NCI-H1048 (cell line): Measurements from ENCODE around the gene TBC1D22B.

Experiments used
- DNase-seq: peaks from one replicate; lab custom pipeline; 2025; lab: John Stamatoyannopoulos, UW

TBC1D22B gene, protein sequence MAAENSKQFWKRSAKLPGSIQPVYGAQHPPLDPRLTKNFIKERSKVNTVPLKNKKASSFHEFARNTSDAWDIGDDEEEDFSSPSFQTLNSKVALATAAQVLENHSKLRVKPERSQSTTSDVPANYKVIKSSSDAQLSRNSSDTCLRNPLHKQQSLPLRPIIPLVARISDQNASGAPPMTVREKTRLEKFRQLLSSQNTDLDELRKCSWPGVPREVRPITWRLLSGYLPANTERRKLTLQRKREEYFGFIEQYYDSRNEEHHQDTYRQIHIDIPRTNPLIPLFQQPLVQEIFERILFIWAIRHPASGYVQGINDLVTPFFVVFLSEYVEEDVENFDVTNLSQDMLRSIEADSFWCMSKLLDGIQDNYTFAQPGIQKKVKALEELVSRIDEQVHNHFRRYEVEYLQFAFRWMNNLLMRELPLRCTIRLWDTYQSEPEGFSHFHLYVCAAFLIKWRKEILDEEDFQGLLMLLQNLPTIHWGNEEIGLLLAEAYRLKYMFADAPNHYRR

DNA sequence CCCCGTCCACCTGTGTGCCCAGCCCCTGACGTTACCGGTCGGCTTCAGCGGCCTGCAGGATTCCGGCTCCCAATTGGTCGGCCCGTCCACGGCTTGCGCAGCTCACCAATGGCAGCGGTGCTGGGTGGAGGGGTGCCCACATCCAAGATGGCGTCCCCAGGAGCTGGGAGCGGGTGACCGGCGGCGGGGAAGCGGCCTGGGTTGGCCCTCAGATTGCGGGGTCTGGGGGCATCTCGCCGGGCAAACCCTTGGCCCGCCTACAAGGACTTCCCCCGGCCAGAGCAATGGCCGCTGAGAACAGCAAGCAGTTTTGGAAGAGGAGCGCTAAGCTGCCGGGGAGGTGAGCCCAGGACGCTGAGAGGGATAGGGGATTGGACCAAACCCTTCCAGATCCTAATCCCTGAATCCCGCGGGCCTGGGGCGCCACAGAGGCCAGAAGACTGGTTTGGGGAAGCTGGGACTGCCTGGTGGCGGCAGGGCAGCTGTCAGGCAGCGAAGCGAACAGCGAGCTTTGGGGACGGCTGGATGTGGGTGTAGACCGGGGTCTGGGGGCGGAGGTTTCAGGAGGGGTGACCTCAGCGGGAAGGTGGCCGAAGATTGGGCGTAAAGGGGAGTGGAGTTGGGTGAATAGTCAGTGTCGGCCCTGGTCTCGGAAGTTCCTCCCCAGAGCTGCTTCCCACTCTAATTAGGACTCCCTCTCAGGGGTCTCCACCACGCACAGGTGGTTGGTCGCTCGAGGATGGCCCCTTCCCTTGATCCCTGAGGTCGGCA, at the start of gene TBC1D22B, which contains the start of gene TMEM217:
Gene TBC1D22B, plus strand, starts transcription at position 139 of the 771 bp plus-strand sequence. Its CDS starts 146 bp downstream, at position 285.
Gene TMEM217, minus strand, starts transcription at position 511 of the 771 bp plus-strand sequence. CDS start 39,114 bp downstream, outside the sequence.
- peak; percentile 95 for DNase-seq

DNA sequence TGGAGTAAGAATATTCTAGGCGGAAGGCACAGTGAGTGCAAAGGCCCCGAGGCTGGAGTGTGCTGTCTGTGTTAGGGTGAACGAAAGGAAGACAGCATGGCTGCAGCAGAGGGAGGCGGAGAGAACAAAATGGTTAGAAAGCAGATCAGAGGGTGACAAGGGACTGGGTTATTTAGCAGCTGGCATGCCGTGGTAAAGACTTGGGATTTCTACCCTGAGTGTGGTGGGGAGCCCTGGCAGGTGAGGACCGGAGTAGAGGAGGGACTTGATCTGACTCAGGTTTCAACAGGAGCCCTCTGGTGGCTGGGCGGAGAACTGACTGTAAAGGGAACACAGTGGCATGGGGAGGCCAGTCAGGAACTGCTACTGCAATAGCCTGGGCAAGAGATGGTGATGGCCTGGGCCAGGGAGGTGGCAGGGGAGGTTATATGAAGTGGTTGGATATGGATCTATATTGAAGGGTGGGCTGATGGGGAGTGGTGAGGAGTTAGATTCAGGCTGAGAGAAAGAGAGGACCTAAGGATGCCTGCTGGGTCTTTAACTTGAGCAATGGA, 49.6 kb upstream of the TBC1D22B start:
- DNase-seq = no peak

DNA sequence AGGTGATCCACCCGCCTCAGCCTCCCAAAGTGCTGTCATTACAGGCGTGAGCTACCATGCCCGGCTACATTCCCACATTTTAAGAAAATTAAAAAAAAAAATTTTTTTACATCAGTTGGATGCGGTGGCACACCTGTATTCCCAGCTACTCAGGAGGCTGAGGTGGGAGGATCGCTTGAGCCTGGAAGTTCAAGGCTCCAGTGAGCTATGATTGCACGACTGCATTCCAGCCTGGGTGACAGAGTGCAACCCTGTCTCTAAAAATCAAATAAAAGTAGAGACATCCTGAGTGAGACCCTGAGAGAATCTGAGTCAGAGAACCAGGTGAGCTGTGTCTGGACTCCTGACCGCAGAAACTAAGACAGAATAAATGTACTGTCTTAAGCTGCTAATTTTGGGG, 48.8 kb upstream of the TBC1D22B start:
- no peak for DNase-seq

DNA sequence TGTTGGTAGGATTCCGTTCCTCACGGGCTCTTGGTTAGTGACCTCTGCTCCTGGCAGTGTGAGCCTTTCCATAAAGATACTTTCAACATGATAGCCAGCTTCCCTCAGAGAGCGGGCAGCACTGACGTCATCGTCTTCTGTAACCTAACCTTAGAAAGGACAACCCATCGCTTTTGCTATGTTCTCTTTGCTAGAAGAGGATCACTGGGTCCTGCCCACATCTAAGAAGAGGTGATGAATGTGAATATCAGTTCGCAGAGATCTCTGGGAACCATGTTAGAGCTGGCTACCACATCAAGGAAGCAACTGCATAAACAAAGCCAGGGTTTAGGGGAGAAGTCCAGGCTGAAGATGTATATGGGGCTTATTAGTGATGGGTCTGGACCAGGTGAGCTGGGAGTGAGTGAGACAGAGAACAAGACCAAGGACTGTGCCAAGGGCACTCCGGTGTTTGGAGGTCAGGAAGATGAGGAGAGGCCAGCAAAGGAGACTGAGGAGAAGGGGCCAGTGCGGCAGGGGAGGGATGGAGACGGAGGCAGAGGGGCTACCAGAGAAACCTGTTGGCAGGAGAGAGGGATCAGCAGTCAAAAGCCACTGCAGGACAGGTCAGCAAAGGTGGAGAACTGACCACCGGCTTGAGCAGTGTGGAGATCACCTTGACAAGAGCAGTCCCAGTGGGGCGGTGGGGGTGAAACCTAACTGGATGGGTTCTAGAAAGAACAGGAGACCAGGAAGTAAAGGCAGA, 47.9 kb upstream of the TBC1D22B start:
- no peak for DNase-seq

DNA sequence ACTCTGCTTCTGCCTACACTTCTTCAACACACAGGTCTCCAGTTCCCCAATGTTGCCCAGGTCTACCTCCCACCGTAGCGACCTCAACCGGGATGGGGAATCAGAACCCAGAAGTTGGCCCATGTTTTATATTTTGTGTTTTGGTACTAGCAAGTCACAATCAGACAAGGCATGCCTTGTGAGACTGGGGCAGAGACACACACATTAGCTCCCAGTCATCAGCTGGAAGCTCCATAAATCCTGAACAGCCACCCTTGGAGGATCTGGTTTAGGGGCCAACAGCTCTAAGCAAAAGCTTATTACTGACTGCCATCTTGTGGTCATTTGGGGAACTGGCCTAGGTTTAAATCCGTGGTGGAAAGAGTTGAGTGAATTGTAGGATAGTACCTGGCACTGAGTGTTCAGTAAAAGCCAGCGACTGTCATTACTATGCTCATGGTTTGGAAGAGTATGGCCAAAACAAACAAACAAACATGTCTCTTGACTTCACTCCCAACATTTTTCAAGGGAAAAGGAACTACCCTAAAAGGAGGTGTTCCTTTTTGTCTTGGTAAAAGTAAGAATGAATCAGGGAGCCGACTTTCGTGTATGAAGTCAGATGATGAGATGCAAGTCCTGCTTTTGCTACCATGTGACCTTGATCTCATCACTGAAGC, 47.1 kb upstream of the TBC1D22B start:
- DNase-seq = no peak

DNA sequence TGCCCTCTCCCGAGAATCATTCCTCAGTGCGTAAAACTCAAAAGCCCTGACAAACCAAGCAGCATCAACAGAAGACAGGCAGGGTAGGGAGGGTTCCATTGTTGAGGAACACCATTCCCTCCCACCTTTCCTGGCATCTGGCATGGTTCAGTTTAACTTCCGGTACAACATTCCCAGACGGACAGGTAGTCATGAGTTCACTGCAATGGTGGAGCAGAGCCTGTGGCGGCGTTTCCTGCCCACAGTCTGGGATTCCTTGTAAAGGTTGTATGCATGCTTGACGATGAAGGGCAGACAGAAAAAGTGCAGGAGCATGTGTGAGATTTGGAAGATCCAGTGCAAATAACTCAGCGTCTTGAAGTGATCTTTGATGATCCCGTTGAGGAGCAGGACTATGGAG, 45.3 kb upstream of the TBC1D22B start:
- no peak for DNase-seq

DNA sequence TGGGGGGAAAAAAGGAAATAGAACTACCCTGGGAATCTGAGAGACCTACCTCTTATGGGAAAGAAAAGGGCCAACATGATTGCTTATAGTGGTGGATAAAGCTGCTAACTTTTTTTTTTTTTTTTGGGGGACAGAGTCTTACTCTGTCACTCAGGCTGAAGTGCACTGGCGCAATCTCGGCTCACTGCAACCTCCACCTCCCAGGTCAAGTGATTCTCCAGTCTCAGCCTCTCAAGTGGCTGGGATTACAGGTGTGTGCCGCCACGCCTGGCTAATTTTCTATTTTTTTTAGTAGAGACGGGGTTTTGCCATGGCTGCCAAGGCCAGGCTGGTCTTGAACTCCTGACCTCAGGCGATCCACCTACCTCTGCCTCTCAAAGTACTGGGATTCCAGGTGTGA, 39.5 kb upstream of the TBC1D22B start:
- no peak for DNase-seq

DNA sequence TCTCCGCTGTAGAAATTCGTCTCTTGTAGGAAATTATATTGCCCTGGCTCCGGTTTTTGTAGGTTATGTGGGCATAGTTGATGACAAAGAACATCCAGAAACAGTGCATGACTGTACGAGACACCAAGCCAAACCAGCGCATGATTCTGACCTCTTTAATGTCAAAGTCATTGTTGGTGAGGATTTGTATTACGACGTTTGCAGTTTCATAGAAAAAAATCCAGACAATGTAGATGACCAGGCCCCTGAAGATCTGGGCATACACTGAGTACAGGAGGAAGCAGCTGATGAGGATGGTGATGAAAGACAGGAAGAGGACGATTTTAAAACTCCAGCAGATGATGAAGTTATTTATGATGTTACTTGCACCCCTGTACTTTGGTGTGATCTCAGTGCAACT, 39.1 kb upstream of the TBC1D22B start:
- no peak for DNase-seq

DNA sequence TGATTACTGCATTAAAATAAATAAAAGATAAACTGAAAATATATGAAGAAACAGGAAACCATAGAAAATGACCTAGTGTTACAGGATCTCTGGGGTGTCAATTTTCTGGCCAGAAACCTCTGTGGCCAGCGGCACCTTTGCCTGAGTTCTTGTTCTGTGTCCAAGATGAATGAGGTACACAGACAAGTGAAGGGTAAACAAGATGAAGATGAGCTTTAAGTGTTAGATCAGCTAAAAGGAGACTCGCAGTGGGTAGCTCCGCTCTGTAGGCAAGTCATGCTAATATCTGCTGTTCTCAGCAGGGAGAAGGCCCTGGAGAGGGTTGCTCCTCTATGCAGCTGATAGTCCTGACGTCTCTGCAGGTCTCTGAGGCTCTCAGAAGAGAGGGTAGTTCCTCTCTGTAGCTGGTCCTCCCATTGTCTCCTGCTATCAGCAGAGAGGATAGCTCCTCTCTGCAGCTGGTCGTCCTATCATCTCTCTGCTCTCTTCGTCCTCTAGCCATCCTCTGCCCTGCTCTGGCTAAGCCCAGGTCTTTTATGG, 35.9 kb upstream of the TBC1D22B start:
- no peak for DNase-seq

DNA sequence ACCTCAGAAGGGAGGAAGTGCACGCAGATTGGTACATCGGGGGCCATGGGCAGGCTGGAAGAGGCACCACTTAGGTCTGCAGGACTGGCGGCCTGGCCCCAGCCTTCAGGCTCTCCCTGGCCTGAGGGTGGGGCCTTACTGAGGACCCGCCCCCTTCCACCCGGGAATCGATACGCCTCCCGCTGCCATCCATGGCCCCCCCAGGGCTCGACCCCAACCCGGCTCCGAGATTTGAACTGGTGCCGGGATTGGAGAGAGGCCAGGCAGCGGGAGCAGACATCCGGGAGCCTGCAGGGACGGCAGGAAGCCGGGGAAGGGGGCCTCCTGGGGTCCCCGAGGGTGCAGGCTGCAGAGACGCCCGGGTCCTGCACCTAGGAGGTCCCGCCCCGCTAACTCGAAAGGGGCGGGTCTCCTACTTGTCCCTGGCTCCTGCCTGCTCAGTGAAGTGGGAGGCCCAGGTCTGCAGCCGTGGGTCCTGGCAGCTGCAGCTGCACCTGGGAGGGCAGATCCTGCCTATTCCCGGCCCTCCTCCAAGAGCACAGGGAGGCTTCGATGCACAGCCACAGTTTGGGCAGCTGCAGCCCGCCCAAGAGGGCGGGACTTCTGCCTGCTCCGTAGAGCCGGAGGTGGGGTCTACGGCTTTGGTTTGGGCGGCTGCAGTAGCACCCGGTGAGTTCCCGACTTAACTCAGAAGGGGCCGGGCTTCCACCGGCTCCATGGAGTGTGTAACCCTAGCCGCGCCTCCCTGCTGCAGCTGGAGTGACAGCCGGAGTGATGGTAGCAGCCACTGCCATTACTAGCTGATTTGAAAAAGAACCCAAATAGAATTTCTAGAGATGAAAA, 35.2 kb upstream of the TBC1D22B start:
- no peak for DNase-seq

DNA sequence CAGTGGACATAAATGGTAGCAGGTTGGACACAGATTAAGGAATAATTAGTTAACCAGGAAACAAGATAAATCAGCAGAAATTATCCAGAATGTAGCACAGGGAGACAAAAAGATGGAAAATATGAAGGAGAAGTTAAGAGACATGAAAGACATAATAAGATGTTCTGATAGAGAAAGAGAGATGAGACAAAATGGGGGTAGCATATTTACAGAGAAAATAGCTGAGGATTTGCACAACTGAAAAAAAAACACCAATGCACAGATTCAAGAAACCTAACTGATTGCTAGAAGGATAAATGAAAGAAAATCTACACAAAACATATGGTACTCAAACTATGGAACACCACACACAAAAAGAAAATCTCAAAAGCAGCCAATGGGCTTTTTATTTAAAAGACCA, 34.6 kb upstream of the TBC1D22B start:
- DNase-seq = no peak

DNA sequence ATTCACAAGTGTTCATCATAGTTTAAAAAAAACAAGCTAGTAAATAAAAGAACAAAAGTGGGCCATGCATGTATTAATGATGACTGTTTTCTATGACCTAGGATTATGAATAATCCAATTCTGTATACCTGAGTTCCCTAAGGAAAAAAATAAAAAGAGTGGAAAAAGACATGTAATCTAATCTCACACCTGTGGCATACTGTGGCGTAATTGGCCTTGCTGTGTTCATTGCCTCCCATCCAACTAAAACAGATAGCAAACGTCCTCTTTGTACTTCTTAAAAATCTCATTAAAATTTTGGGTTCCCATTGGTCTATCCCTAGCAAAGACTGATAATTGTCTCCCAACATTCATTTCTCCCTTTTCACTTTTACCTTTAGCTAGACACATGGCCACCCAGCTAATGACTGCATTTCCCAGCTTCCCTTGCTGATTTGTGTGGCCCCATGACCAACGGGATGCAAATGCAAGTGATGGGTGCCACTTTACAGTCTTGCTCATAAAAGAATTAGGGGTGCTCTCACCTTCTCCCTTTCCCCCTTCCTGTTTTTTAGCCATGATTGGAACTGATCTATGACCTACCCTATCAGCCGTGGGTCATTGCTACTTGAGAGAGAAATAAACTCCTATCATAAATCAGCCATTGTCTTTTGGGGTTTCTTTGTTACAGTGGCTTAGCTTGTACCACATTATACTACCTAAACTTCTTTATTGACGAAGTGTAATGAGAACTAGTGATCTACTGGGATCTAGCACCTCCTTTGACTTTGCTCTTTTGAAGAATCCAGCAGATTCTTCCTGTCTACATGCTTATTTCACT, 32.0 kb upstream of the TBC1D22B start:
- DNase-seq = no peak

DNA sequence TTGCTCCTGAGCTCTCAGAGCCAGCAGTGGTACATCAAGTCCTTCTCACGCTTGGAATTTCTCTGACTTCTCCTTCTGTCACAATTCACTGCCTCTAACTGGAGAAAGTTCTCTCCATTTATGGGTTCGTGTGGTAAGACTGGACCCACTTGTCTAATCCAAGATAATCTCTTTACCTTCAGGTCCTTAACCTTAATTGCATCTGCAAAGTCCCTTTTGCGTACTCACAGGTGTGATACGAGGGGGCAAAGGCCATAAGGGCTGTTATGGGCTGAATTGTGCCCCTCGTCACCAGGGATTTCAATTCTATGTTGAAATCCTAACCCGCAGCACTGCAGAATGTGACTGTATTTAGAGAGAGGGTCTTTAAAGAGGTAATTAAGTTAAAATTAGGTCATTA, 27.5 kb upstream of the TBC1D22B start:
- no peak for DNase-seq

DNA sequence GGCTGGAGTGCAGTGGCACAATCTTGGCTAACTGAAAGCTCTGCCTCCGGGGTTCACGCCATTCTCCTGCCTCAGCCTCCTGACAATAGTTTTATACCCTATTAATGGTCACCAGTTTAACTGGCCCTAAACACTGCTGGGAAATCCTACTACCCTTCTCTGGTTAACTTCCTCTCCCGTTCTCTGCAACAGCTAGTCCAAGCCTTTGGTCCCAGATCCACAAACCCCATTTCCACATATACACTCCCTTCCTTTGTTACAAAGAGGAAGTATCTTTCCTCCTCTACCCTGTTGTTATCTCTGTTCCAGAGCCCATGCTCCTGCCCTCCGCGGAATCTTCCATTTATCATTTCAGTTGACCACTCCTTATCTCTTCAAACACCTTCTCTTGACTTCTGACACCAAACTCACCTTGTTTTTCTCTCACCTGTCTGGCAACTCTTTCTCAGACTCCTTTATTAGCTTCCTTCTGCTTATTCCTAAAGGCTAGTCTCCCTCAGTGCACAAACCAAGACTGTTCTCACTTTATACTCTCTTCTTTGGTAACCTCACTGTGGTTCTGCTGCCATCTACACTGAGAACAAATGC, 25.0 kb upstream of the TBC1D22B start:
- no peak for DNase-seq

DNA sequence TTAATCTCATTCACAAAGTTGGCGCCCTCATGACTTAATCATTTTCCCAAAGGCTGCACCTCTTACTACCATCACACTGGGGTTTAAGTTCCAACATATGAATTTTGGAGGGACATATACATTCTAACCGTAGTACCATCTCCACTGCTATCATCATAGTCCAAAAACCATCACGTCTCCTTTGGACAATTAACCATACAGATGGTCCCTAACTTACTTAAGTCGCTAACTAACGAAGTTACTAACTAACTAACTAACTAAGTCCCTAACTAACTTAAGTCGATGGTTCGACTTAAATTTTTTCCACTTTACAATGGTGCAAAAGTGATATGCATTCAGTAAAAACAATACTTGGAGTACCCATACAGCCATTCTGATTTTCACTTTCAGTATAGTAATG, 24.0 kb upstream of the TBC1D22B start:
- no peak for DNase-seq

DNA sequence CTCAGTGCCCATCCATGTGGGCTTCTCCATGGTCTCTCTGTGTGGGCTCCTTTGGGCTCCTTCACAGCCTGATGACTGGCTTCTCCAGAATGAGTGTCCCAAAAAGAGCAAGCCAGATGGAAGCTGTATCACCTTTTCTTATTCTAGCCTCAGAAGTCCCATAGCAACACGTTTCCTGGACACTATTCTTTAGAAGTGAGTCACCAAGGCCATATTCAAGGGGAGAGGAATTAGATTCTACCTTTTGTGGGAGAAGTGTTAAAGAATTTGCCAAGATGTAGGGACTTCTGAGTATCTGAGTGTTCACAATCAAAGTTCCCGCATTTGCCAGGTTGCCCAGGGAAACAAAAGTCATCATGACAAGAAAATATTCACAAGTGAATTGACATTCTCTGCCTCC, 20.7 kb upstream of the TBC1D22B start:
- DNase-seq = no peak

DNA sequence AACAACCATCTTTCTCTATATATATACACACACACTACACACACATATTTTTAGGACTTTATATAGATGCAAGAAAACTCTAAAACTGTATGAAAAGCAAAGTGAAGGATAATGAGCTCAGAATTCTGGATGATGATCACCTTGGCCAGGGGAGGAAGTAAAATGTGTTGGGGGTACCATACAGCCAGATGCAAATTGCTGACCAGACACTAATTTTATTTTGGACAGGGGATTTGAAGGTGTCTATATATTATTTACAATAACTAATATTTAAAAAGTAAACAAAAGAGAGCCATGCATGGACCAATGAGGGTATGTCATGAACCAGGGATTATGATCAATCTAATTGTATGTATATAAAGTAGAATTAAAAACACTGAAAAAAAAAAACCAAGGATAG, 19.8 kb upstream of the TBC1D22B start:
- DNase-seq = no peak

DNA sequence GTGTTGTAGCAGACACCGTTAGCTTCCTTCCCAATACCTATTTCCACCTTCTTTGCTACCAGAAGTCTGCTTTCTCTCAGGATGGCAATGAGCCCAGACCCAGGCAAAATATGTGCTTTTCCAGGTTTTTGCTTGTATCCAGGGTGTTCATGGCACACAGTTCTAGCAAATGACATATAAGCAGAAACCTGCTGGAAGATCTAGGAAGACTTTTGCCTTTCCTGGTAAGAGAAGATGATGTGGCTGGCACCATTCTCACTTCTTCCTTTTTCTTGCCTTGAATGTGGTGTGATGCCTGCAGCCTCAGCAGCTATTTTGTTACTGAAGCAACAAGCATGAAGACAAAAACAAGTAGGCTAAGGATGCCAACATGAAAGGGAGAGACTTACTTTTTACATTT, 19.2 kb upstream of the TBC1D22B start:
- no peak for DNase-seq

DNA sequence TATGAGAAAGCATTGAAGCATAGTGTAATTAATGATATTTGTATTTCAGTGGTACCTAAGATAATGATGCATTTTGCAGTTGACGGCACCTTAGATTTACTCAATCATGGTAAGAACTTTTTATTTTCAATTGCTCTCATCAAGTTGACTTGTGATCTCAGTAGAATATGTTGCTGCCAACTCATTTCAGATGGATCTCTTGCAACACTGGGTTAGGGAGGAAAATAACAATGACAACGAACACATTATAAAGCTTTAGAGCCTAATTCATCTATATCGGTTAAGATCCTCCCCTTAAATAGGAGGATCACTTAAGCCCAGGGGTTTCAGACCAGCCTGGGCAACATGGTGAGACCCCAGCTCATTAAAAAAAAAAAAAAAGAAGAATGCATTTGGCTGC, 18.0 kb upstream of the TBC1D22B start:
- no peak for DNase-seq
